GM23338 (cell line): ENCODE measurements around the gene TAF7.

Experiments
- CTCF ChIP-seq, 2 experiments: fragments of 200-600 bp in 1 of 2; sonication (generic) in 1 of 2; conservative IDR thresholded peaks; 2 replicates each; pipeline versions ENCODE4 v1.5.1 to v1.6.1; 2016 to 2017; ENCODE audit warnings: antibody characterized with exemption in 2 of 2, low read depth in 2 of 2, mild to moderate bottlenecking in 2 of 2, moderate library complexity in 1 of 2
- EZH2 ChIP-seq: fragments of 200-600 bp; sonication (generic); IDR thresholded peaks from one replicate; pipeline ENCODE4 v1.8.0; 2017; ENCODE audit warnings: antibody characterized with exemption, mild to moderate bottlenecking, low read depth; ENCODE audit not compliant: unreplicated experiment
- EZH2phosphoT487 ChIP-seq: fragments of 200-600 bp; sonication (generic); IDR thresholded peaks from one replicate; pipeline ENCODE4 v1.8.1; 2018; ENCODE audit warnings: antibody characterized with exemption; ENCODE audit not compliant: unreplicated experiment
- POLR2AphosphoS5 ChIP-seq: IDR thresholded peaks from 2 replicates; pipeline ENCODE4 v1.6.1; 2016; ENCODE audit warnings: antibody characterized with exemption, low read depth
- REST ChIP-seq: IDR thresholded peaks from one replicate; pipeline ENCODE4 v1.6.1; 2018; ENCODE audit warnings: antibody characterized with exemption; ENCODE audit not compliant: unreplicated experiment

- no peak for TF ChIP-seq REST
- TF ChIP-seq EZH2: no peak
- no peak for TF ChIP-seq CTCF (conservative IDR thresholded peaks at IDR 0.05; ENCODE audit: low read depth in 2 of 2)
- no peak for TF ChIP-seq POLR2AphosphoS5
- no peak for TF ChIP-seq EZH2phosphoT487
These were observed 42.1 kb upstream of the TAF7 start for GRCh38 chr5:141362719-141363118.
